ENCODE results near the gene CCDC91.
A peak's percentile ranks its signal among the peaks of the same experiment; 100 is the strongest.

Gene CCDC91

DNA sequence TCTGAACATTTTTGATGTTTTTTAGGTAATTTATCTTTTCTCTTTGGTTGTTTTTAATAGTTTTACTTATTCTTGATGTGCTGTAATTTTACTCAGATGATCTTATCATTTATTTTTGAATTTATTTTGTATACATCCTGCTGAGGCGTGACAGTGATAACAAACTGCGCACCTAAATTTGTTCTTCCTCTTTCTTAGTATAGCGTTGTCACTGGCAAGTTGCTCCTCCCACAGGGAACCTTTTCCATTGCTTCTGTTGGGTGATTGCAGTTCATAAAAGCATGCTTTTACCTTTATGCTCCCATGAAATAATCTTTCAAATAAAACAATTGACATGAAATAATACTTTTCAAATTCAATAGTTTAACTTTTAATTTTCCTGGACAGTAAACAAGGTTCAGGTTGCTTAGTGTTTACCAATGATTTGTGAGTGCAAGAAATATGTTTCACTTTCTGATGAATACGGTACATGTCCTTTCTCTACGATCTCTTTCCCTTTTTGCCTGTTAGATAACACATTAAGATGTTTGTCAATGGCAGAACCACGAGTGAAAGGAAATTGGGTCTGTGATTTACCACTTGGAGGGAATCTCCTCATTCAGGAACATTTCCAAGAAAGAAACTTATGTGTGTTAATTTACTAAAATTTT is 223.3 kb downstream of the CCDC91 start:
- Histone ChIP-seq H3K27me3 (ENCODE audit: low read depth) (no peaks in the 10 kb centered on the region), H3K36me3 (replicated peaks) (no peaks in the 10 kb centered on the region), H3K9me3 (no peaks in the 10 kb centered on the region), H3K4me3 (no peak overlapping the region), H3K4me1 (peaks cover 8% of the 10 kb centered on the region)
- DNase-seq (ENCODE audit: low spot score in 2 of 2) = no peak
- in situ Hi-C loops (cut with MboI; ENCODE audit: low sequenced_read_pairs) = no loop called here

DNA sequence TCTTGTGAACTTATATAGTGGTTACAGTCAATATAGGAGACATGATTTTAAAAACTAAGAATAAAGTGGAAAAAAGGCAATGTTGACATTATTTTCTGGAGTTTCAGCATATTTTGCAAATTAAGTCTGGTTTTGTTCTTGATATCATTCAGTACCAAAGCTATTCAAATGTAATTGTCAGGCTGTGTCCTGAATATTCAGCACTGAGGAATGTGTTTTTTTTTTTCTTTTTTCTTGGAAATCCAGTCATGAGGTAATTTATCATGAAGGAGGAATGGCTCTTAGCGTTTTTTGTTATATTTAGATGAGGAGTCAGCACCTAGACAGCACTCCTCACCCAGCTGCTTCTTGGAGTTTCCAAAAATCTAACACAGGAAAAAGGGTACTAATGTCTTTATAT is 225.5 kb downstream of the CCDC91 start:
- Histone ChIP-seq H3K4me1 (peaks cover 8% of the 10 kb centered on the region), H3K4me3 (no peak overlapping the region), H3K27me3 (ENCODE audit: low read depth) (no peaks in the 10 kb centered on the region), H3K36me3 (replicated peaks) (no peaks in the 10 kb centered on the region), H3K9me3 (no peaks in the 10 kb centered on the region)
- DNase-seq (ENCODE audit: low spot score in 2 of 2) = peak in 1 of 2 experiments; percentile 55
- in situ Hi-C loops (cut with MboI; ENCODE audit: low sequenced_read_pairs) = no loop called here

- in situ Hi-C loops (cut with MboI; ENCODE audit: low sequenced_read_pairs) = no loop called here
- Histone ChIP-seq H3K36me3 (replicated peaks) (no peaks in the 10 kb centered on the region), H3K27me3 (ENCODE audit: low read depth) (no peaks in the 10 kb centered on the region), H3K4me3 (no peak overlapping the region), H3K4me1 (no peaks in the 10 kb centered on the region; the same call in none of the 2 replicates), H3K9me3 (no peaks in the 10 kb centered on the region)
- DNase-seq (ENCODE audit: low spot score in 2 of 2) = no peak
Measured at GRCh38 chr12:28421374-28421773, 231.1 kb downstream of the CCDC91 start.

GRCh38 chr12:28424965-28425364 is 234.7 kb downstream of the CCDC91 start:
- in situ Hi-C loops (cut with MboI; ENCODE audit: low sequenced_read_pairs) = no loop called here
- Histone ChIP-seq H3K27me3 (ENCODE audit: low read depth) (no peaks in the 10 kb centered on the region), H3K36me3 (replicated peaks) (no peaks in the 10 kb centered on the region), H3K4me3 (no peak overlapping the region), H3K4me1 (no peaks in the 10 kb centered on the region), H3K9me3 (no peaks in the 10 kb centered on the region)
- no peak for DNase-seq (ENCODE audit: low spot score in 2 of 2)

DNA sequence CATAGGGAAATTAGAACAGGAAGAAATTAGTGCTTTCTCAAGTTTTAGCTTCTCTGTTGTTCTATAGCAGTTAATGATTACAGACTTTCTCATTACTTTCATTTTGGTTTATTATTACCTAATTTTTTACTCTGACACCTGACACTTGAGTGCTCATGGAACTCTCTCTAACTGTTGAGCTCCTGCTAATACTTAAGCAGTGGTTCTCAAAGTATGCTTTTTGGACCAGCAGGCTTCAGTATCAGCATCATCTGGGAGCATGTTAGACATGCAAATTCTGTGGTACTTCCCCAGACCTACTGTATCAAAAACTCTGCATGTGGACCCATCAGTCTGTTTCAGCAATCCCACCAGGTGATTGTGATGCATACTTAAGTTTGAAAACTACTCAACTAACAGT is 235.3 kb downstream of the CCDC91 start:
- H3K4me1 ChIP-seq = no peaks in the 10 kb centered on the region
- H3K9me3 ChIP-seq = no peaks in the 10 kb centered on the region
- no peak overlapping the region for H3K4me3 ChIP-seq
- no peak for DNase-seq (ENCODE audit: low spot score in 2 of 2)
- no peaks in the 10 kb centered on the region for H3K36me3 ChIP-seq (replicated peaks)
- in situ Hi-C loops (cut with MboI; ENCODE audit: low sequenced_read_pairs) = no loop called here
- H3K27me3 ChIP-seq (ENCODE audit: low read depth) = no peaks in the 10 kb centered on the region

DNA sequence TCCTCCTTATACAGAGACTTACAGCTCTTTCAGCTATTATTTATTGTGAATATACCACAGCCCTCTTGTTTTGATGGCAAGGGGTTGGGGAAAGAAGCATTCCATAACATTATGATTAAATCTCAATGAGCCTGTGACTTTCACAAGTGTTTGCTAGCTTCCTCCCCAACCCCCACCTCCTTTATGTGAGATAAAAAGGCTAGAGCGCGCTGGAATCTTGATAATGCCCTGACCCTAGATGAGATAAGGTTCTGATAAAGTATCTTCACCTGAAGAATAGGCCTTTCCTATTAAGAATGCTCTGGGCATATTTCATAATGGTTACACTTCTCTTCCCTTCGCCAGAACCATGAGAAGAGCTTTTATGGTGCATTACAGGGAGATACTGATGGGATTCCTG is 236.8 kb downstream of the CCDC91 start:
- Histone ChIP-seq H3K4me1 (no peaks in the 10 kb centered on the region), H3K27me3 (ENCODE audit: low read depth) (no peaks in the 10 kb centered on the region), H3K4me3 (no peak overlapping the region), H3K36me3 (replicated peaks) (no peaks in the 10 kb centered on the region), H3K9me3 (no peaks in the 10 kb centered on the region)
- in situ Hi-C loops (cut with MboI; ENCODE audit: low sequenced_read_pairs) = no loop called here
- DNase-seq (ENCODE audit: low spot score in 2 of 2) = no peak

GRCh38 chr12:28440081-28440608 is 249.9 kb downstream of the CCDC91 start:
- H3K27me3 ChIP-seq (ENCODE audit: low read depth) = no peaks in the 10 kb centered on the region
- DNase-seq (ENCODE audit: low spot score in 2 of 2) = no peak
- in situ Hi-C loops (cut with MboI; ENCODE audit: low sequenced_read_pairs) = no loop called here
- H3K4me1 ChIP-seq = peaks cover 28% of the 10 kb centered on the region
- H3K4me3 ChIP-seq = no peak overlapping the region
- no peaks in the 10 kb centered on the region for H3K36me3 ChIP-seq (replicated peaks)
- H3K9me3 ChIP-seq = no peaks in the 10 kb centered on the region

DNA sequence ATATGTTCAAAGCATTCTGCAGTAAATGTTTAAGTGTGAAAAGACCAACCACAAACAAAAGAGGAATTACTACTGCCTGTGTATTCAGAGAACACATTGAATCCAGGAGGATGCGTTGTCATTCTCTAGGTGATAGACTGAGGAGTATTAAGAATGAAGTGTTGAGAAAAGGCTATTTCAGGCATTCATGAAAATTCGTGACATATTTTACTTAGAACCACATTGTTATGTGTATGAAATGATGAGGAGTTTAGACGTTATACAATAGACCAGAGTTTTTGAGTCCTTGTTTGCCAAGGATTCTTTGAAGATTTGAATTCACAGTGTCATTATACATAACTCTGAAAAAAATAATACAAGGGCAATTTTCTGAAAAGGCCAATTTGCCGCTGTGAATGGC is 251.8 kb downstream of the CCDC91 start:
- DNase-seq (ENCODE audit: low spot score in 2 of 2) = peak; percentile 23 to 93
- Histone ChIP-seq H3K36me3 (replicated peaks) (no peaks in the 10 kb centered on the region), H3K27me3 (ENCODE audit: low read depth) (no peaks in the 10 kb centered on the region), H3K4me3 (no peak overlapping the region), H3K9me3 (no peaks in the 10 kb centered on the region), H3K4me1 (peaks cover 35% of the 10 kb centered on the region)
- in situ Hi-C loops (cut with MboI; ENCODE audit: low sequenced_read_pairs) = no loop called here

DNA sequence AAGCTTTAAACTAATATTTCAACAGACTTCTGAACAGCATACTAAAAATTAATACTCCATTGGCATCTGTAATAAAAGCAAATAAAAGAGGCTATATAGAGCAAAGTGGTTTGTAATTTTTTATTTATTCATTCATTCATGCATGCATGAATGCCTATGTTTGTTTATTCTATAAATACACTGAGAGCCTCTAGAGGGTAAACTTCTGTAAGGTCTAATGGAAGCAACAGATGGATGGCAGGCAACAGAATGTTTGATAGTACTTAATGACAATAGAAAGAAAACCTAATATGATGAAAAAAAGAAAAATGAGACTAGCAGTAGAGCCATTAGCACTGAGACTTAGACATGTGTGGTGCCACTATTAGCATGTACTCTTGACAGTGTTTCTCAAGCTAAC is 253.1 kb downstream of the CCDC91 start:
- no peaks in the 10 kb centered on the region for H3K36me3 ChIP-seq (replicated peaks)
- H3K27me3 ChIP-seq (ENCODE audit: low read depth) = no peaks in the 10 kb centered on the region
- DNase-seq (ENCODE audit: low spot score in 2 of 2) = no peak
- H3K4me3 ChIP-seq = no peak overlapping the region
- peaks cover 35% of the 10 kb centered on the region for H3K4me1 ChIP-seq
- H3K9me3 ChIP-seq = no peaks in the 10 kb centered on the region
- in situ Hi-C loops (cut with MboI; ENCODE audit: low sequenced_read_pairs) = no loop called here

GRCh38 chr12:28446031-28446430 is 255.8 kb downstream of the CCDC91 start:
- H3K4me1 ChIP-seq = peaks cover 35% of the 10 kb centered on the region
- in situ Hi-C loops (cut with MboI; ENCODE audit: low sequenced_read_pairs) = no loop called here
- no peaks in the 10 kb centered on the region for H3K9me3 ChIP-seq
- no peak overlapping the region for H3K4me3 ChIP-seq
- H3K27me3 ChIP-seq (ENCODE audit: low read depth) = no peaks in the 10 kb centered on the region
- H3K36me3 ChIP-seq (replicated peaks) = no peaks in the 10 kb centered on the region
- peak in 1 of 2 experiments; percentile 49 for DNase-seq (ENCODE audit: low spot score in 2 of 2)

DNA sequence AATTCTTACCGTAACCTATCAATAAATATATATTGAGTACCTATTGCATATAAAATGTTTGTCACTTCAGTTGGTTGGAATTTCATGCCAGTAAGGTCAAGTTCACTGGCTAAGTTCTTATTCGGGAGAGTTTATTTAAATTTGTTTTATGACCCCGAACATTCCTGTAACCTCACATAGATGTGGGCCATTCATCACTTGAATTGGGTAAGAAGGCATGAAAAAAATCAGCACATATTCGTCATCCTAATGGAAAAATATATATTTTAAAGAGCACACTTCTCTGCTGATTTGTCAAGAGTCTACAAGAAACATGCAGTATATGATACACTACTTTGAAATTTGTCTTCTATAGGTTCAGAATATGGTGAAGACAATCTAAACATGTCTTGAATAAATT is 263.4 kb downstream of the CCDC91 start:
- no peaks in the 10 kb centered on the region for H3K36me3 ChIP-seq (replicated peaks)
- no peaks in the 10 kb centered on the region for H3K9me3 ChIP-seq
- peaks cover 39% of the 10 kb centered on the region for H3K4me1 ChIP-seq
- in situ Hi-C loops (cut with MboI; ENCODE audit: low sequenced_read_pairs) = no loop called here
- no peak overlapping the region for H3K4me3 ChIP-seq
- no peaks in the 10 kb centered on the region for H3K27me3 ChIP-seq (ENCODE audit: low read depth)
- no peak for DNase-seq (ENCODE audit: low spot score in 2 of 2)

DNA sequence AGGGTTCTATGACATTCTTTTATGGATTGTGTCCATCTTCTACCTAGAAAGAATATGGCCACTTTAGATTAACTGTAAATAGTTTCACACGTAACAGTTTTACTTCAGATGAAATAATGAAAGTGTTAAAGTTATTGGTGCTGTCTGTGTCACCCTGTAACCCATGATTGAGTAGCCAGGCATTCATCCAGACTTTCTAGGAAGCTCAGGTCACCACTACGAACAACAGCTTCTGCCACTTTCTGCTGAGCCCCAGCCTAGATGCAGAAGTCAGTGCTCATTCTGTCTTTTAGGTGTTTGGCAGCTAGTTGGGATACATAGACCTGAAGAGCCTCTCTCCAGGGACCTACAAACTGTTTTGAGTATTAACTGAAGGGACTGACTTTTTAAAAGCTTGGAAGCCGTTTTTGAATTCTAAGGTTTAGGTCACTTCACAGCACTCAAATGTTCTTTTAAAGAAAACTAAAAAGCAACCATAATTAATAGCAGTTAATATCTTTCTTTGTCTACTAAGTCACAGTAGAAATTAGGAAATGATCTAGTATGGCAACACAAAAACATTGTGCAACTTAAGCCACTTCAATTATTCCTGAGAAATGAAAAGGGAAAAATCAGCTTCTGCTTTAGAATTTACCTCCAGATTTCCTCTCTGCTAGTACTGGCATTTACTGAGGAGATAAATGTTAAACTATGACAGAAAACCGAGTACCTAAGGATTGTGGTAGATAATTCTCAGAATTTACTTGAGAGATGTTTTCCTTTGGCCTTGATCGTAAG is 266.9 kb downstream of the CCDC91 start:
- in situ Hi-C loops (cut with MboI; ENCODE audit: low sequenced_read_pairs) = no loop called here
- peak; percentile 18 to 42 for DNase-seq (ENCODE audit: low spot score in 2 of 2)
- H3K4me1 ChIP-seq = peaks cover 71% of the 10 kb centered on the region

GRCh38 chr12:28457785-28458184 is 267.5 kb downstream of the CCDC91 start:
- DNase-seq (ENCODE audit: low spot score in 2 of 2) = peak in 1 of 2 experiments; percentile 27
- peaks cover 75% of the 10 kb centered on the region for H3K4me1 ChIP-seq
- in situ Hi-C loops (cut with MboI; ENCODE audit: low sequenced_read_pairs) = no loop called here
- no peaks in the 10 kb centered on the region for H3K27me3 ChIP-seq (ENCODE audit: low read depth)
- H3K4me3 ChIP-seq = no peak overlapping the region
- H3K9me3 ChIP-seq = no peaks in the 10 kb centered on the region
- no peaks in the 10 kb centered on the region for H3K36me3 ChIP-seq (replicated peaks)

More for the DNA sequence above, 266.9 kb downstream of the CCDC91 start:
- H3K36me3 ChIP-seq (replicated peaks) = no peaks in the 10 kb centered on the region
- H3K27me3 ChIP-seq (ENCODE audit: low read depth) = no peaks in the 10 kb centered on the region
- H3K9me3 ChIP-seq = no peaks in the 10 kb centered on the region
- no peak overlapping the region for H3K4me3 ChIP-seq

- H3K27me3 ChIP-seq (ENCODE audit: low read depth) = no peaks in the 10 kb centered on the region
- H3K4me1 ChIP-seq = peaks cover 75% of the 10 kb centered on the region
- in situ Hi-C loops (cut with MboI; ENCODE audit: low sequenced_read_pairs) = no loop called here
- no peak overlapping the region for H3K4me3 ChIP-seq
- peak in 1 of 2 experiments; percentile 52 for DNase-seq (ENCODE audit: low spot score in 2 of 2)
- no peaks in the 10 kb centered on the region; the same call in 1 of the 2 replicates for H3K36me3 ChIP-seq (replicated peaks)
- H3K9me3 ChIP-seq = no peaks in the 10 kb centered on the region
Measured at GRCh38 chr12:28459481-28459880, 269.2 kb downstream of the CCDC91 start.

Data from HAP-1 (cell line).